HEK293 (cell line): ENCODE measurements around the gene PRDX2.

Source experiments
- FEZF1 ChIP-seq: fragments of 450-650 bp; formaldehyde crosslinking; IDR thresholded peaks from 2 replicates; pipeline ENCODE4 v1.5.1; 2016; ENCODE audit warnings: missing biosample characterization, missing genetic modification characterization
- HOXA7 ChIP-seq: sonication (generic); formaldehyde crosslinking; IDR thresholded peaks from 2 replicates; pipeline ENCODE4 v1.8.1; 2022; ENCODE audit warnings: missing genetic modification reagents, borderline replicate concordance
- HOXD13 ChIP-seq: sonication (generic); formaldehyde crosslinking; IDR thresholded peaks from 2 replicates; pipeline ENCODE4 v1.8.0; 2022; ENCODE audit warnings: missing genetic modification reagents, borderline replicate concordance
- ZBTB17 ChIP-seq: fragments of 450-650 bp; formaldehyde crosslinking; IDR thresholded peaks from 2 replicates; pipeline ENCODE4 v1.5.1; 2016; ENCODE audit warnings: missing biosample characterization, missing genetic modification characterization
- ZFP37 ChIP-seq: fragments of 450-650 bp; formaldehyde crosslinking; IDR thresholded peaks from 2 replicates; pipeline ENCODE4 v1.5.1; 2016; ENCODE audit warnings: missing biosample characterization, missing genetic modification characterization
- ZNF114 ChIP-seq: fragments of 450-650 bp; formaldehyde crosslinking; IDR thresholded peaks from 2 replicates; pipeline ENCODE4 v1.5.0; 2017; ENCODE audit warnings: missing biosample characterization, missing genetic modification characterization
- ZNF157 ChIP-seq: fragments of 450-650 bp; formaldehyde crosslinking; IDR thresholded peaks from 2 replicates; pipeline ENCODE4 v1.5.1; 2016; ENCODE audit warnings: missing biosample characterization, missing genetic modification characterization
- ZNF175 ChIP-seq: fragments of 450-650 bp; formaldehyde crosslinking; IDR thresholded peaks from 2 replicates; pipeline ENCODE4 v1.5.1; 2016; ENCODE audit warnings: missing biosample characterization, missing genetic modification characterization
- ZNF248 ChIP-seq: fragments of 450-650 bp; formaldehyde crosslinking; IDR thresholded peaks from 2 replicates; pipeline ENCODE4 v1.5.1; 2017; ENCODE audit warnings: missing biosample characterization, missing genetic modification characterization
- ZNF623 ChIP-seq: fragments of 450-650 bp; formaldehyde crosslinking; IDR thresholded peaks from 2 replicates; pipeline ENCODE4 v1.5.1; 2016; ENCODE audit warnings: missing biosample characterization, missing genetic modification characterization
- ZNF626 ChIP-seq: fragments of 450-650 bp; sonication (Bioruptor Pico); formaldehyde crosslinking; IDR thresholded peaks from 2 replicates; pipeline ENCODE4 v1.5.1; 2018; ENCODE audit warnings: missing biosample characterization, missing genetic modification characterization, inconsistent platforms
- ZNF677 ChIP-seq: fragments of 450-650 bp; IDR thresholded peaks from 2 replicates; pipeline ENCODE4 v1.5.0; 2018; ENCODE audit warnings: missing biosample characterization, mild to moderate bottlenecking, missing genetic modification characterization, moderate library complexity
- ZNF701 ChIP-seq: fragments of 450-650 bp; formaldehyde crosslinking; IDR thresholded peaks from 2 replicates; pipeline ENCODE4 v1.5.1; 2016; ENCODE audit warnings: missing biosample characterization, missing genetic modification characterization
- ZNF76 ChIP-seq: fragments of 450-650 bp; formaldehyde crosslinking; IDR thresholded peaks from 2 replicates; pipeline ENCODE4; 2016; ENCODE audit warnings: low read depth, missing biosample characterization, missing genetic modification characterization, borderline replicate concordance
- ZNF785 ChIP-seq: fragments of 450-650 bp; formaldehyde crosslinking; IDR thresholded peaks from 2 replicates; pipeline ENCODE4 v1.5.1; 2016; ENCODE audit warnings: missing biosample characterization, missing genetic modification characterization
- ZNF843 ChIP-seq: fragments of 450-650 bp; formaldehyde crosslinking; IDR thresholded peaks from 2 replicates; pipeline ENCODE4 v1.5.1; 2016; ENCODE audit warnings: missing biosample characterization, missing genetic modification characterization
- TF ChIP-seq, protein P1 (sequence below): fragments of 450-650 bp; formaldehyde crosslinking; IDR thresholded peaks from 2 replicates; pipeline ENCODE4 v1.5.1; 2016; ENCODE audit warnings: missing biosample characterization, missing genetic modification characterization
- TF ChIP-seq, protein P2 (sequence below): fragments of 450-650 bp; formaldehyde crosslinking; IDR thresholded peaks from 2 replicates; pipeline ENCODE4 v1.5.1; 2016; ENCODE audit warnings: missing biosample characterization, missing genetic modification characterization
- TF ChIP-seq, protein P3 (sequence below): fragments of 450-650 bp; formaldehyde crosslinking; IDR thresholded peaks from 2 replicates; pipeline ENCODE4 v1.5.1; 2017; ENCODE audit warnings: missing biosample characterization, missing genetic modification characterization
- TF ChIP-seq, protein P4 (sequence below): fragments of 450-650 bp; formaldehyde crosslinking; optimal IDR thresholded peaks from 2 replicates; pipeline ENCODE3; 2016; ENCODE audit warnings: missing biosample characterization, mild to moderate bottlenecking, missing genetic modification characterization
- TF ChIP-seq, protein P5 (sequence below): fragments of 450-650 bp; formaldehyde crosslinking; IDR thresholded peaks from 2 replicates; pipeline ENCODE4 v1.5.1; 2016; ENCODE audit warnings: missing biosample characterization, missing genetic modification characterization, low read depth
- TF ChIP-seq, protein P6 (sequence below): fragments of 450-650 bp; formaldehyde crosslinking; conservative IDR thresholded peaks from 2 replicates; pipeline ENCODE4 v1.5.1; 2016; ENCODE audit warnings: low read depth, missing biosample characterization, missing genetic modification characterization
- TF ChIP-seq, protein P7 (sequence below): fragments of 450-650 bp; formaldehyde crosslinking; IDR thresholded peaks from 2 replicates; pipeline ENCODE4 v1.5.1; 2016; ENCODE audit warnings: missing biosample characterization, missing genetic modification characterization

Gene PRDX2

DNA sequence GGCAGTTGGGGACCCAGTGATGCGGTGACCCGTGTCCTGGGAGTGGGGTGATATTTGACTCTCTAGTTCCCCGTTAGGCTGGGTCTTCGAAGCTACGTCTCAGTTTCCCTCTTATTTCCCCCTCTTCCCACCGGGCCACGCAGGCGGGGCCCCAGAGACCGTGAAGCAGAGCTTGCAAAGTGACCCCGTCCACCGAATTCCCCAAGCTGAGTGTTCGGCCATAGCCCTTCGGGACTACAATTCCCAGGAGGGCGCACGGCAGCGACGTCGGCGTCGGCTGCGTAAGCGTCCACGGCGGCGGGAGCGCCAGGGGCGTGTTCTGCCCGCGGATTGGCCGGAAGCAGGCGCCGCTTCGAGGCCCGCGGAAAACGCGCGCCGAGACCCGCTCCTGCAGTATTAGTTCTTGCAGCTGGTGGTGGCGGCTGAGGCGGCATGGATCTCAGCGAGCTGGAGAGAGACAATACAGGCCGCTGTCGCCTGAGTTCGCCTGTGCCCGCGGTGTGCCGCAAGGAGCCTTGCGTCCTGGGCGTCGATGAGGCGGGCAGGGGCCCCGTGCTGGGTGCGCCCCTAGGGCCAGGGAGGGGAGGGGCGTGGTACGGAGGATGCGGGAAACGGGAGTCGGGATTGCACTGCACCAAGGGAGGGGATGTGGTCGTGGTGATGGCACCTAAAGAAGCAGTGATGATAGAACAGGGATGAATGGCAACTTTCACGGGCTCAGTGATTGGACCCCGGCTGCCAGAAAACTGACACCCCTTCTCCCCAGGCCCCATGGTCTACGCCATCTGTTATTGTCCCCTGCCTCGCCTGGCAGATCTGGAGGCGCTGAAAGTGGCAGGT lies 4.9 kb upstream of the PRDX2 start, which contains the start of gene RNASEH2A (continued):
- no peak for TF ChIP-seq ZFP37 (tag by site-specific recombination)
- TF ChIP-seq ZNF114 (tag by site-specific recombination): no peak
- TF ChIP-seq, protein P1, sequence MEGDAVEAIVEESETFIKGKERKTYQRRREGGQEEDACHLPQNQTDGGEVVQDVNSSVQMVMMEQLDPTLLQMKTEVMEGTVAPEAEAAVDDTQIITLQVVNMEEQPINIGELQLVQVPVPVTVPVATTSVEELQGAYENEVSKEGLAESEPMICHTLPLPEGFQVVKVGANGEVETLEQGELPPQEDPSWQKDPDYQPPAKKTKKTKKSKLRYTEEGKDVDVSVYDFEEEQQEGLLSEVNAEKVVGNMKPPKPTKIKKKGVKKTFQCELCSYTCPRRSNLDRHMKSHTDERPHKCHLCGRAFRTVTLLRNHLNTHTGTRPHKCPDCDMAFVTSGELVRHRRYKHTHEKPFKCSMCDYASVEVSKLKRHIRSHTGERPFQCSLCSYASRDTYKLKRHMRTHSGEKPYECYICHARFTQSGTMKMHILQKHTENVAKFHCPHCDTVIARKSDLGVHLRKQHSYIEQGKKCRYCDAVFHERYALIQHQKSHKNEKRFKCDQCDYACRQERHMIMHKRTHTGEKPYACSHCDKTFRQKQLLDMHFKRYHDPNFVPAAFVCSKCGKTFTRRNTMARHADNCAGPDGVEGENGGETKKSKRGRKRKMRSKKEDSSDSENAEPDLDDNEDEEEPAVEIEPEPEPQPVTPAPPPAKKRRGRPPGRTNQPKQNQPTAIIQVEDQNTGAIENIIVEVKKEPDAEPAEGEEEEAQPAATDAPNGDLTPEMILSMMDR: peak; percentile 86
- TF ChIP-seq, protein P2, sequence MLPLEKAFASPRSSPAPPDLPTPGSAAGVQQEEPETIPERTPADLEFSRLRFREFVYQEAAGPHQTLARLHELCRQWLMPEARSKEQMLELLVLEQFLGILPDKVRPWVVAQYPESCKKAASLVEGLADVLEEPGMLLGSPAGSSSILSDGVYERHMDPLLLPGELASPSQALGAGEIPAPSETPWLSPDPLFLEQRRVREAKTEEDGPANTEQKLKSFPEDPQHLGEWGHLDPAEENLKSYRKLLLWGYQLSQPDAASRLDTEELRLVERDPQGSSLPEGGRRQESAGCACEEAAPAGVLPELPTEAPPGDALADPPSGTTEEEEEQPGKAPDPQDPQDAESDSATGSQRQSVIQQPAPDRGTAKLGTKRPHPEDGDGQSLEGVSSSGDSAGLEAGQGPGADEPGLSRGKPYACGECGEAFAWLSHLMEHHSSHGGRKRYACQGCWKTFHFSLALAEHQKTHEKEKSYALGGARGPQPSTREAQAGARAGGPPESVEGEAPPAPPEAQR (tag by site-specific recombination): 0 out of 2 replicates have a peak, but pooled peaks have one; percentile 41
- TF ChIP-seq FEZF1 (tag by site-specific recombination): no peak
- TF ChIP-seq, protein P3, sequence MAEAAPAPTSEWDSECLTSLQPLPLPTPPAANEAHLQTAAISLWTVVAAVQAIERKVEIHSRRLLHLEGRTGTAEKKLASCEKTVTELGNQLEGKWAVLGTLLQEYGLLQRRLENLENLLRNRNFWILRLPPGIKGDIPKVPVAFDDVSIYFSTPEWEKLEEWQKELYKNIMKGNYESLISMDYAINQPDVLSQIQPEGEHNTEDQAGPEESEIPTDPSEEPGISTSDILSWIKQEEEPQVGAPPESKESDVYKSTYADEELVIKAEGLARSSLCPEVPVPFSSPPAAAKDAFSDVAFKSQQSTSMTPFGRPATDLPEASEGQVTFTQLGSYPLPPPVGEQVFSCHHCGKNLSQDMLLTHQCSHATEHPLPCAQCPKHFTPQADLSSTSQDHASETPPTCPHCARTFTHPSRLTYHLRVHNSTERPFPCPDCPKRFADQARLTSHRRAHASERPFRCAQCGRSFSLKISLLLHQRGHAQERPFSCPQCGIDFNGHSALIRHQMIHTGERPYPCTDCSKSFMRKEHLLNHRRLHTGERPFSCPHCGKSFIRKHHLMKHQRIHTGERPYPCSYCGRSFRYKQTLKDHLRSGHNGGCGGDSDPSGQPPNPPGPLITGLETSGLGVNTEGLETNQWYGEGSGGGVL (tag by site-specific recombination): peak; percentile 56; the same call in 1 of the 2 replicates
- TF ChIP-seq ZNF843 (tag by site-specific recombination): 0 out of 2 replicates have a peak, but pooled peaks have one; percentile 39
- TF ChIP-seq, protein P4, sequence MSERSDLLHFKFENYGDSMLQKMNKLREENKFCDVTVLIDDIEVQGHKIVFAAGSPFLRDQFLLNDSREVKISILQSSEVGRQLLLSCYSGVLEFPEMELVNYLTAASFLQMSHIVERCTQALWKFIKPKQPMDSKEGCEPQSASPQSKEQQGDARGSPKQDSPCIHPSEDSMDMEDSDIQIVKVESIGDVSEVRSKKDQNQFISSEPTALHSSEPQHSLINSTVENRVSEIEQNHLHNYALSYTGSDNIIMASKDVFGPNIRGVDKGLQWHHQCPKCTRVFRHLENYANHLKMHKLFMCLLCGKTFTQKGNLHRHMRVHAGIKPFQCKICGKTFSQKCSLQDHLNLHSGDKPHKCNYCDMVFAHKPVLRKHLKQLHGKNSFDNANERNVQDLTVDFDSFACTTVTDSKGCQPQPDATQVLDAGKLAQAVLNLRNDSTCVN (tag by site-specific recombination): peak; percentile 97
- no peak for TF ChIP-seq ZNF175 (tag by site-specific recombination)
- TF ChIP-seq ZNF623: no peak
- TF ChIP-seq, protein P5, sequence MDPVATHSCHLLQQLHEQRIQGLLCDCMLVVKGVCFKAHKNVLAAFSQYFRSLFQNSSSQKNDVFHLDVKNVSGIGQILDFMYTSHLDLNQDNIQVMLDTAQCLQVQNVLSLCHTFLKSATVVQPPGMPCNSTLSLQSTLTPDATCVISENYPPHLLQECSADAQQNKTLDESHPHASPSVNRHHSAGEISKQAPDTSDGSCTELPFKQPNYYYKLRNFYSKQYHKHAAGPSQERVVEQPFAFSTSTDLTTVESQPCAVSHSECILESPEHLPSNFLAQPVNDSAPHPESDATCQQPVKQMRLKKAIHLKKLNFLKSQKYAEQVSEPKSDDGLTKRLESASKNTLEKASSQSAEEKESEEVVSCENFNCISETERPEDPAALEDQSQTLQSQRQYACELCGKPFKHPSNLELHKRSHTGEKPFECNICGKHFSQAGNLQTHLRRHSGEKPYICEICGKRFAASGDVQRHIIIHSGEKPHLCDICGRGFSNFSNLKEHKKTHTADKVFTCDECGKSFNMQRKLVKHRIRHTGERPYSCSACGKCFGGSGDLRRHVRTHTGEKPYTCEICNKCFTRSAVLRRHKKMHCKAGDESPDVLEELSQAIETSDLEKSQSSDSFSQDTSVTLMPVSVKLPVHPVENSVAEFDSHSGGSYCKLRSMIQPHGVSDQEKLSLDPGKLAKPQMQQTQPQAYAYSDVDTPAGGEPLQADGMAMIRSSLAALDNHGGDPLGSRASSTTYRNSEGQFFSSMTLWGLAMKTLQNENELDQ (tag by site-specific recombination): no peak
- TF ChIP-seq, protein P6, sequence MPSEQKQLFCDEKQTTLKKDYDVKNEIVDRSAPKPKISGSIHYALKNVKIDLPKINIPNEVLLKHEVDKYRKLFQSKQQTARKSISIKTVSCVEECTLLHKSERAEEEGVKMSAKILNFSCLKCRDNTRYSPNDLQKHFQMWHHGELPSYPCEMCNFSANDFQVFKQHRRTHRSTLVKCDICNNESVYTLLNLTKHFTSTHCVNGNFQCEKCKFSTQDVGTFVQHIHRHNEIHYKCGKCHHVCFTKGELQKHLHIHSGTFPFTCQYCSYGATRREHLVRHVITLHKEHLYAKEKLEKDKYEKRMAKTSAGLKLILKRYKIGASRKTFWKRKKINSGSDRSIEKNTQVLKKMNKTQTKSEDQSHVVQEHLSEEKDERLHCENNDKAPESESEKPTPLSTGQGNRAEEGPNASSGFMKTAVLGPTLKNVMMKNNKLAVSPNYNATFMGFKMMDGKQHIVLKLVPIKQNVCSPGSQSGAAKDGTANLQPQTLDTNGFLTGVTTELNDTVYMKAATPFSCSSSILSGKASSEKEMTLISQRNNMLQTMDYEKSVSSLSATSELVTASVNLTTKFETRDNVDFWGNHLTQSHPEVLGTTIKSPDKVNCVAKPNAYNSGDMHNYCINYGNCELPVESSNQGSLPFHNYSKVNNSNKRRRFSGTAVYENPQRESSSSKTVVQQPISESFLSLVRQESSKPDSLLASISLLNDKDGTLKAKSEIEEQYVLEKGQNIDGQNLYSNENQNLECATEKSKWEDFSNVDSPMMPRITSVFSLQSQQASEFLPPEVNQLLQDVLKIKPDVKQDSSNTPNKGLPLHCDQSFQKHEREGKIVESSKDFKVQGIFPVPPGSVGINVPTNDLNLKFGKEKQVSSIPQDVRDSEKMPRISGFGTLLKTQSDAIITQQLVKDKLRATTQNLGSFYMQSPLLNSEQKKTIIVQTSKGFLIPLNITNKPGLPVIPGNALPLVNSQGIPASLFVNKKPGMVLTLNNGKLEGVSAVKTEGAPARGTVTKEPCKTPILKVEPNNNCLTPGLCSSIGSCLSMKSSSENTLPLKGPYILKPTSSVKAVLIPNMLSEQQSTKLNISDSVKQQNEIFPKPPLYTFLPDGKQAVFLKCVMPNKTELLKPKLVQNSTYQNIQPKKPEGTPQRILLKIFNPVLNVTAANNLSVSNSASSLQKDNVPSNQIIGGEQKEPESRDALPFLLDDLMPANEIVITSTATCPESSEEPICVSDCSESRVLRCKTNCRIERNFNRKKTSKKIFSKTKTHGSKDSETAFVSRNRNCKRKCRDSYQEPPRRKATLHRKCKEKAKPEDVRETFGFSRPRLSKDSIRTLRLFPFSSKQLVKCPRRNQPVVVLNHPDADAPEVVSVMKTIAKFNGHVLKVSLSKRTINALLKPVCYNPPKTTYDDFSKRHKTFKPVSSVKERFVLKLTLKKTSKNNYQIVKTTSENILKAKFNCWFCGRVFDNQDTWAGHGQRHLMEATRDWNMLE (tag by site-specific recombination): peak; percentile 43
- peak; percentile 92; the same call in 1 of the 2 replicates for TF ChIP-seq ZNF76 (tag by site-specific recombination)
- TF ChIP-seq ZBTB17 (tag by site-specific recombination): peak; percentile 63
- no peak for TF ChIP-seq HOXD13 (CRISPR knock-in tag)
- no peak for TF ChIP-seq ZNF626
- TF ChIP-seq ZNF677 (tag by site-specific recombination): no peak
- TF ChIP-seq HOXA7 (CRISPR knock-in tag): no peak
- no peak for TF ChIP-seq ZNF701 (tag by site-specific recombination)
- TF ChIP-seq ZNF248 (tag by site-specific recombination): no peak
- TF ChIP-seq ZNF157 (tag by site-specific recombination): no peak
- no peak for TF ChIP-seq ZNF785 (tag by site-specific recombination)
- TF ChIP-seq, protein P7, sequence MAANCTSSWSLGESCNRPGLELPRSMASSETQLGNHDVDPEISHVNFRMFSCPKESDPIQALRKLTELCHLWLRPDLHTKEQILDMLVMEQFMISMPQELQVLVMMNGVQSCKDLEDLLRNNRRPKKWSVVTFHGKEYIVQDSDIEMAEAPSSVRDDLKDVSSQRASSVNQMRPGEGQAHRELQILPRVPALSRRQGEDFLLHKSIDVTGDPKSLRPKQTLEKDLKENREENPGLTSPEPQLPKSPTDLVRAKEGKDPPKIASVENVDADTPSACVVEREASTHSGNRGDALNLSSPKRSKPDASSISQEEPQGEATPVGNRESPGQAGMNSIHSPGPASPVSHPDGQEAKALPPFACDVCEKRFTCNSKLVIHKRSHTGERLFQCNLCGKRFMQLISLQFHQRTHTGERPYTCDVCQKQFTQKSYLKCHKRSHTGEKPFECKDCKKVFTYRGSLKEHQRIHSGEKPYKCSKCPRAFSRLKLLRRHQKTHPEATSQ (tag by site-specific recombination): peak; percentile 69; the same call in 1 of the 2 replicates
